Nephron (organoid): ENCODE data around the gene SLCO4C1.

ENCODE experiments used
- H3K27ac Mint-ChIP-seq, 3 experiments: 2 replicates each; pipeline ENCODE4 v1.8.0; 2020; ENCODE audit warnings: mixed read lengths in 3 of 3, mild to moderate bottlenecking in 2 of 3, moderate library complexity in 1 of 3
- H3K27me3 Mint-ChIP-seq: 2 replicates; pipeline ENCODE4 v1.8.0; 2021; ENCODE audit warnings: low read depth, mild to moderate bottlenecking, moderate library complexity, mixed read lengths
- H3K36me3 Mint-ChIP-seq: 2 replicates; pipeline ENCODE4 v1.8.0; 2020; ENCODE audit warnings: low read depth, mixed read lengths
- H3K4me1 Mint-ChIP-seq: 2 replicates; pipeline ENCODE4 v1.8.0; 2020; ENCODE audit warnings: mixed read lengths
- H3K4me3 Mint-ChIP-seq, 3 experiments: 2 replicates each; pipeline ENCODE4 v1.8.0; 2020; ENCODE audit warnings: mild to moderate bottlenecking in 3 of 3, mixed read lengths in 3 of 3, moderate library complexity in 2 of 3
- H3K9me3 Mint-ChIP-seq: 2 replicates; pipeline ENCODE4 v1.8.0; 2020; ENCODE audit warnings: mixed read lengths
- TF ChIP-seq, protein P1 (sequence below), 3 experiments: fragments of 200-600 bp; sonication (generic); IDR thresholded peaks; one replicate each; pipeline ENCODE4 v1.5.0; 2021; ENCODE audit warnings: antibody characterized with exemption in 3 of 3; ENCODE audit not compliant: unreplicated experiment in 3 of 3

The SLCO4C1 gene

DNA sequence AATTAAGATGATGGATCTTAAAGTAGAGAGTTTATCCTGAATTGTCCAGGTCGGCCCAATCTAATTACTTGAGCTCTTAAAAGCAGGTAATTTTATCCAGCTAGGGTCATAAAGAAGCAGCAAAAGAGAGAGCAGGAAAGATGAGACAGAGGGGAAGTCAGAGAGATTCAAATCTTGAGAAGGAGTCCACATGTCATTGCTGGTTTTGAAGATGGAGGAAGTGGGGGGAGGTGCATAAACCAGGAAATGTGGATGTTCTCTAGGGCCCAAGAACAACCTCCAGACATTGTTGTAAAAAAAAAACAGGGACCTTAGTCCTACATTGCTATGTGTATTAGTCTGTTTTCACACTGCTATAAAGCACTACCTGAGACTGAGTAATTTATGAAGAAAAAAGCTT lies 66.4 kb downstream of the SLCO4C1 start:
- TF ChIP-seq, protein P1, sequence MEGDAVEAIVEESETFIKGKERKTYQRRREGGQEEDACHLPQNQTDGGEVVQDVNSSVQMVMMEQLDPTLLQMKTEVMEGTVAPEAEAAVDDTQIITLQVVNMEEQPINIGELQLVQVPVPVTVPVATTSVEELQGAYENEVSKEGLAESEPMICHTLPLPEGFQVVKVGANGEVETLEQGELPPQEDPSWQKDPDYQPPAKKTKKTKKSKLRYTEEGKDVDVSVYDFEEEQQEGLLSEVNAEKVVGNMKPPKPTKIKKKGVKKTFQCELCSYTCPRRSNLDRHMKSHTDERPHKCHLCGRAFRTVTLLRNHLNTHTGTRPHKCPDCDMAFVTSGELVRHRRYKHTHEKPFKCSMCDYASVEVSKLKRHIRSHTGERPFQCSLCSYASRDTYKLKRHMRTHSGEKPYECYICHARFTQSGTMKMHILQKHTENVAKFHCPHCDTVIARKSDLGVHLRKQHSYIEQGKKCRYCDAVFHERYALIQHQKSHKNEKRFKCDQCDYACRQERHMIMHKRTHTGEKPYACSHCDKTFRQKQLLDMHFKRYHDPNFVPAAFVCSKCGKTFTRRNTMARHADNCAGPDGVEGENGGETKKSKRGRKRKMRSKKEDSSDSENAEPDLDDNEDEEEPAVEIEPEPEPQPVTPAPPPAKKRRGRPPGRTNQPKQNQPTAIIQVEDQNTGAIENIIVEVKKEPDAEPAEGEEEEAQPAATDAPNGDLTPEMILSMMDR (IDR thresholded peaks at IDR 0.05; ENCODE audit: unreplicated experiment in 3 of 3), result no peak
- H3K9me3 Mint-ChIP-seq, result no peaks in the 10 kb centered on the region
- no peak overlapping the region for H3K4me3 Mint-ChIP-seq
- no peaks in the 10 kb centered on the region for H3K4me1 Mint-ChIP-seq
- H3K27ac Mint-ChIP-seq, result no peak overlapping the region
- peaks cover 7% of the 10 kb centered on the region for H3K36me3 Mint-ChIP-seq
- H3K27me3 Mint-ChIP-seq, result no peaks in the 10 kb centered on the region

DNA sequence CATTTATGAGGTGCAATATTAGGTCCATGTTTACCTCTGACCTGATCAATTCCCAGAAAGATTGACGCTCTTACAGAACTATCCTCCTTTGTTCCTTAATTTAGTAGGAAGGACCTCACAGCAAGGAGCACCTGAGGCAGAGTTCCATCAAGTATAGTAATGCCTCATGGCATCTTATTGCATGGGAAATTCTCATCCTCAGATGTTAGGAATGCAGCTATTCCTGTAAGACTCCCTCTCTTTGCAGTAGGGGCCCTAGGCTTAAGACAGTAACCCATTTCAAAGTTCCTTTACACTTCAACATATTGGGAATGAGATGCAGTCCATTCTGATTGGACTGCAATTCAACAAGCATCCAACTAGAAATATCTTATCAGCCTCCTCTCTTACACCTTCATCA lies 69.8 kb downstream of the SLCO4C1 start:
- no peaks in the 10 kb centered on the region for H3K36me3 Mint-ChIP-seq
- no peak overlapping the region for H3K4me3 Mint-ChIP-seq
- TF ChIP-seq, protein P1 (IDR thresholded peaks at IDR 0.05; ENCODE audit: unreplicated experiment in 3 of 3), result no peak
- H3K27ac Mint-ChIP-seq, result no peak overlapping the region
- peaks cover 5% of the 10 kb centered on the region for H3K9me3 Mint-ChIP-seq
- no peaks in the 10 kb centered on the region for H3K4me1 Mint-ChIP-seq
- H3K27me3 Mint-ChIP-seq, result no peaks in the 10 kb centered on the region

DNA sequence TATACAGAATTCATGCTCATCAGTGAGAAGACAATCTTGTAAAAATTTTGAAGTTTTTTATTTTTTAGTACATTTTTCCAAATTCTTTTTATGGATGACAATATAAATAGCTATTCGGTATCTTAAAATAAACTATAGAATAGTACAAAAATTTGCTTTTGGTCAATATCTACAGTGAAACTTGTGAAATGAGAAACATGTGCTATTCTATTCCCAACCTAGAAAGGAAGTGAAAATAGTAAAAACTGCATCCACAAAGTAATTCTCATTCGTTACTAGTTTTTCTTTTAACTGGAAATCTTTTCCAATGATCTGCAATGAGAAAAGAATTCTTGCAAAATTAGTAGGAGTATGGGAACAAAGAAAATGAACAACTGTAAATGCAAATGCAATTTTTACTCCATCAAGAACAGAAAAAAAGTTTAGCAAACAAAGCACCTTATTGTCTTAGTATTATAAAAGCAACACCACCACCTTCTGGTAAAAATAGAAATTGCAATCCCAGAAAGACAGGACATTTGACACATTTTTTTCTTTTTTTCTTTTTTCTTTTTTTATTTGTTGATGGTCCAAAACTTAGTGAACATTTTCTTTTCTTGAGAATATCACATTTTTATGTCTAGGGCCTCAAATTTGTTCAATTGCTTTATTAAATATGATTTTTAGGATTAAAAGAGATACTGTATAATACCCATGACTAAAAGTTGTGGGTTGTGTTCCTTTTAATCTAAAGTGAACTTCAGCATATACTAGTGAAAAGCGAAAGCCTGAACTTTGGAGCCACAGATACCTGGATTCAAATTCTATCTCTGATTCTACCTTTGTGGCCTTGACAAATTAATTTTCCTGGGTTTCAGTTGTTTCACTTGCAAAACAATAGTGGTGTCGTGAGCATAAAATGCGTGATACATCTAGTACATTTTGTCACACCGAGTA lies 72.3 kb downstream of the SLCO4C1 start:
- Mint-ChIP-seq H3K4me3 (no peak overlapping the region), H3K36me3 (no peaks in the 10 kb centered on the region), H3K9me3 (peaks cover 16% of the 10 kb centered on the region), H3K27me3 (no peaks in the 10 kb centered on the region), H3K4me1 (no peaks in the 10 kb centered on the region), H3K27ac (no peak overlapping the region)
- TF ChIP-seq, protein P1 (IDR thresholded peaks at IDR 0.05; ENCODE audit: unreplicated experiment in 3 of 3), result peak; percentile 45 to 80 (median 49)

DNA sequence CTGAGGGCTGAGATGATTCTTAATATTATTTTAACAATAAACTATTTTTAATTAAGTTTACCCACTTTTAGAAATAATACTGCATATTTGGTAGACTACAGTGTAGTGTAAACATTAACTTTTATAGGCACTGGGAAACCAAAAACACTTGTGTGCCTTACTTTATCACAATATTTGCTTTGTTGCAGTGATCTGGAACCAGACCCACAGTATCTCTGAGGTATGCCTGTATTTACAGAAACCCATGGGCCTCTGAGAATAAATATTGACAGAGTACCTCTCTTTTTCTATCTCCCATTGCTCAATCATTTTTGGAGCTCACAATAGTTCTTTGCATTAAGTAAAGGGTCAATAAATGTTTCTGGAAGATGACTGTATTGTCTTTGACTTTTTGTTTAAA lies 73.3 kb downstream of the SLCO4C1 start:
- no peaks in the 10 kb centered on the region for H3K4me1 Mint-ChIP-seq
- H3K27me3 Mint-ChIP-seq, result no peaks in the 10 kb centered on the region
- H3K4me3 Mint-ChIP-seq, result no peak overlapping the region
- H3K9me3 Mint-ChIP-seq, result peaks cover 16% of the 10 kb centered on the region
- H3K36me3 Mint-ChIP-seq, result no peaks in the 10 kb centered on the region
- TF ChIP-seq, protein P1 (IDR thresholded peaks at IDR 0.05; ENCODE audit: unreplicated experiment in 3 of 3), result no peak
- H3K27ac Mint-ChIP-seq, result no peak overlapping the region

DNA sequence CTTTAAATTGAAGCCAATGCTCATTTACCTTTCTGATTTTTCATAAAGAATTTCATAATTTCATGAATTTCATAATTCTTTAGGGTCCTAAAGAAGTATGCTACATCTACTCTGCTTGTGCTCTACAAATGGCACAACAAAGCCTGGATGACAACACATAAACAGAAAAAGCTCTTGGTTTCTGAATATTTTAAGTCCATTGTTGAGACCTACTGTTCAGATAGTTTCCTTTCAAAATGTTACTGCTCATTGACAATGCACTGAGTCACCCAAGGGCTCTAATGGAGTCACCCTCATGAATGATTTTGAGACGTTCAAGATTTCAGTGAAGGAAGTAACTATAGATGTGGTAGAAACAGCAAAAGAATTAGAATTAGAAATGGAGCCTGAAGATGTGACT lies 74.1 kb downstream of the SLCO4C1 start:
- no peaks in the 10 kb centered on the region for H3K36me3 Mint-ChIP-seq
- no peaks in the 10 kb centered on the region for H3K27me3 Mint-ChIP-seq
- no peak overlapping the region for H3K4me3 Mint-ChIP-seq
- H3K4me1 Mint-ChIP-seq, result no peaks in the 10 kb centered on the region
- H3K27ac Mint-ChIP-seq, result no peak overlapping the region
- TF ChIP-seq, protein P1 (IDR thresholded peaks at IDR 0.05; ENCODE audit: unreplicated experiment in 3 of 3), result no peak
- peaks cover 16% of the 10 kb centered on the region for H3K9me3 Mint-ChIP-seq

DNA sequence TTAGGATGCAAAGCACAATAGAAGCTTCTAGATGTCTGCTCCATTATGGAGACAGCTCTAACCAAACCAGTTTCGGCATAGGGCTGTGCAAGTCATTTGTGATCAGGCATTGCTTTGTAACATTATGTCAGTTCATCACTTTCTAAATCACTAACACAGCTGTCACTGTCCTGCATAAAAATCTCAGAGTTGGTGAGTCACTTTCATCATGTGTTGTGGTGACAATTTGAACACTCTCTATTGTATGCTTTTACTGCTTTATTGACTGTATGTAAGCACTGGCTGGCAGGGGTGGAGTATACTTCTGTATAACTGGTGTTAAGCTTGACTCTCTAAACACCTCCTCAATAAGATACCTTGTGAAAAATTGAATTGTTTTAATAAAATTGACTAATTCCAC lies 77.9 kb downstream of the SLCO4C1 start:
- Mint-ChIP-seq H3K4me3 (no peak overlapping the region), H3K27ac (no peak overlapping the region), H3K9me3 (peaks cover 18% of the 10 kb centered on the region), H3K36me3 (no peaks in the 10 kb centered on the region), H3K4me1 (no peaks in the 10 kb centered on the region), H3K27me3 (peaks cover 3% of the 10 kb centered on the region)
- TF ChIP-seq, protein P1 (IDR thresholded peaks at IDR 0.05; ENCODE audit: unreplicated experiment in 3 of 3), result no peak
